Hematopoietic multipotent progenitor cell treated with erythropoietin and hydrocortisone succinate and interleukin-3 and kit ligand, for 6 days (in vitro differentiated cells): ENCODE data around the gene TJAP1.
A peak's percentile ranks its signal among the peaks of the same experiment; 100 is the strongest.
"Not testable (repeated sequence)": the region's sequence is repeated elsewhere in the genome, so short reads cannot be mapped to it uniquely, and the experiment has no call there.

Experiments
- DNase-seq: peaks from one replicate; pipeline ENCODE4 v3.0.0-alpha.2; 2015

Gene TJAP1

GRCh38 chr6:43488667-43489276 is 11.4 kb downstream of the TJAP1 start:
- no peak for DNase-seq

GRCh38 chr6:43489277-43490072 is 12.1 kb downstream of the TJAP1 start:
- no peak for DNase-seq

DNA sequence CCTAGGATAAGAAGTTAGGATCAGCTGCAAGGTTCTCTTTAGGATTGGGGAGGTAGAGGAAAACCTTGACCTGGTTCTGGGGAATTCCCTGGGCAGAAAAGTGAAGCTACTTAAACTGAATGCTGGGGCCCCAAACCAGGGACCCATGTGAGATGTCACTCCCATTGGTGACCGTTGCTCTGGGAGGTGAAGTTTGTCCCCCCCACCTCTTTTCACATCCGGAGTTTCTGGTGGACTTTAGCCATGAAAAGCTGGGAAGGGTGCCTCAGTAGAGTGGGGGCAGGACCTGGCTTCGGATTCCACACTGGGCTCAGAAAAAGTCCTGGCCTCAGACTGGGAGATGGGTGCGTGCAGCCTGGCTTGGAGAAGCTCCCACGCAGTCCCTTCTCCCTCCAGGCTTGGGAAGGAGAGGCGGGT is 13.2 kb downstream of the TJAP1 start:
- DNase-seq = no peak

GRCh38 chr6:43491750-43492661 is 14.6 kb downstream of the TJAP1 start:
- no peak for DNase-seq

- no peak for DNase-seq
These were observed 15.3 kb downstream of the TJAP1 start for GRCh38 chr6:43492673-43493072.

GRCh38 chr6:43493230-43493629 is 15.9 kb downstream of the TJAP1 start:
- DNase-seq = no peak

DNA sequence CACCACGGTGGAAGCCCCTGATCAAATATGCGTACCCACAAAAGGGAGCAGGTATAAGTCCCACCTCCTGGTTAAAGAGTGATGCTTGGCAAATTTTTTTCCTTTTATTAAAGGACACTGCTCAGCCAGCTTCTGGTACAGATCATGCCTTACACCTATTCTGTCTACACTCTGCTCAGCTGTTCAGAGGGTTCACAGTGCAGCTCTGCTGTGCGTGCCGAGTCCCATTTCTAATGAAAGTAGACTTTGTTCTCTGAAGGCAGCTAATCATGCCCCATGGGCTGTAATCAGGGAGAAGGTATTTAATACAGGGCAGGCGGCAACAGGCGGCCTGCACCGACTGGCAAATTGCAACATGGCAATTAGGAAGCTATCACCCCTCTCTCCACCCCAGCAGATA is 16.5 kb downstream of the TJAP1 start:
- no peak for DNase-seq

GRCh38 chr6:43494321-43494720 is 17.0 kb downstream of the TJAP1 start:
- no peak for DNase-seq

DNA sequence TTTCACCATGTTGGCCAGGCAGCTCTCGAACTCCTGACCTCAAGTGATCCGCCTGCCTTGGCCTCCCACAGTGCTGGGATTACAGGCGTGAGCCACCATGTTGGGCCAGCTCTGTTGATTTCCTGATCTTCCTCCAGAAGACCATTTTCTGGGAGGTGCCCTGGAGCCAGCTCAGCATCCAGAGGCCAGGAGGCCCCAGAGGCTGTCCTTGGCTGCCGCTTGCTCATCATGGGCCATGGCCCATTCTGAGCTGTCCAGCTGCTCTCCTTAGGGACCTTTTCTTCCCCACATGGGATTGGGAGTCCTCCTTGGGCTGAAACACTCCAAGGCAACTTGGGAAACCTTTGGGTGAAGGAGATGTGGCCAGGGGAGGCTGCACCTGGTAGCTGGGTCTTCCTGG is 17.4 kb downstream of the TJAP1 start:
- DNase-seq = no peak

GRCh38 chr6:43495409-43495941 is 18.1 kb downstream of the TJAP1 start:
- peak; percentile 28 for DNase-seq

GRCh38 chr6:43496370-43497128 is 19.2 kb downstream of the TJAP1 start:
- DNase-seq = peak; percentile 35

GRCh38 chr6:43497129-43497396 is 19.7 kb downstream of the TJAP1 start:
- no peak for DNase-seq

- no peak for DNase-seq
These were observed 20.3 kb downstream of the TJAP1 start for GRCh38 chr6:43497689-43498088.

DNA sequence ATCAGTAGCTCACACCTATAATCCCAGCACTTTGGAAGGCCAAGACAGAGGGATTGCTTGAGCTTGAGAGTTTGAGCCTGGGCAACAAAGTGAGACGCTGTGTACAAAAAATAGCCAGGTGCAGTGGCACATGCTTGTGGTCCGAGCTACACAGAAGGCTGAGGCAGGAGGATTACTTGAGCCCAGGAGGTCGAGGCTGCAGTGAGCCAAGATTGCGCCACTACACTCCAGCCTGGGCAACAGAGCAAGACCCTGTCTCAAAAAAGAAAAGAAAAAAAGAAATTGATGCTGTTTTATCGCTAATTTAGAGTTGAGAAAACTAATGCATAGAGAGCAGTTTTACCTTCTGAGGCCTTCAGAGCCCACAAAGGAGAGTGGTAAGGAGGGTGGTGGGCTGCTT is 20.9 kb downstream of the TJAP1 start:
- not testable (repeated sequence) for DNase-seq

DNA sequence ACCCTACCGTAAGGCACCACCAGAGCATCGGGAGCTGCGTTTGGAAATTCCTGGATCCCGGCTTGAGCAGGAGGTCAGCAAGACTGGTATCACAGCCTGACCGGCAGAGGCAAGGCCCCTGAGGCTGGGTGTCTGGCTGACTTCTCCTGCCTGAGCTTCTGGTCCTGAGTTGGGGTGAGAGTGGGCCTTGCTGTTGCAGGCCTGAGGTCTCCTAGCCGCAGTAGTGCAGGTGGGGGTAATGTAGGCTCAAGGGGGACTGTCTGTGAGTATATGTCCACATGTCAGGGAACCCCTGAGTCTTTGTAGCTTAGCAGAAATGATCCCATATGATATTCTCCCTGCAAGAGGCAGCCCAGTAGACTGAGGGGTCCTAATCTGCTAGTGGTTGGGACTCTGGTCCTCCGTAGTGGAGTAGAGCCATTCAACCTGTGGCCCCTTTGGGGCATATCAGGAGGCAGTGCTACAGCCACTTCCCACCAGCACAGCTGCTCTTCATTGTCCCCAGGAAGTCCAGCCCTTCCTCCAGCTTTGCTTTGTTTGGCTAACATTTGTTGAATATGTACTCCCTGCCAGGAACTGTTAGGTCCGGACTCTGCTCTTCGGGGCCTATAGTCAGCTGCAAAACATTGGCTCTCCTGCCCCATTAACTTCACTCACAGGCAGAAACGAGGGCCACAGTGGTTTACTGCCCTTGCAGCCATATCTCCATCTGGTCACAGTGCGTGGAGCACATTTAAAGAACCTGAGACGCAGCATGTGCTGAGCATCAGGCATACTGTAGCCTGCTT is 21.9 kb downstream of the TJAP1 start:
- DNase-seq = no peak

- DNase-seq = no peak
These were observed 23.6 kb downstream of the TJAP1 start for GRCh38 chr6:43500921-43501320.

GRCh38 chr6:43502666-43503065 is 25.3 kb downstream of the TJAP1 start:
- no peak for DNase-seq

DNA sequence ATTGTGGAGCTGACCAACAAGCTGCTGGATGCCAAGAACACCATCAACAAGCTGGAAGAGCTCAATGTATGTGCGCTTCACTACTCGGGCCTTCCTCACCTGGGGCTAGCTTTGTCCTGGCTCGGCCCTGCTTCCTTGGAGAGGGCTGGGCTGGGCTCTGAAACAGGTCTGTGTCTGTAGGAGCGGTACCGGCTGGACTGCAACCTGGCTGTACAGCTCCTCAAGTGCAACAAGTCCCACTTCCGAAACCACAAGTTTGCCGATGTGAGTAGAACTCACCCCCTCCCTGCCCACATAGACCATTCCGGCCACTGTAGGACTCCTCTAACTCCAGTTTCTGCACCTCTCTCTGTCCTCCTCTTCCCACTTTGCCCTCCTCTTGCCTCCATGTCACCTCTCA is 26.1 kb downstream of the TJAP1 start:
- DNase-seq = no peak

- DNase-seq = no peak
These were observed 27.6 kb downstream of the TJAP1 start for GRCh38 chr6:43504756-43505593.

GRCh38 chr6:43505718-43506117 is 28.3 kb downstream of the TJAP1 start:
- DNase-seq = no peak

DNA sequence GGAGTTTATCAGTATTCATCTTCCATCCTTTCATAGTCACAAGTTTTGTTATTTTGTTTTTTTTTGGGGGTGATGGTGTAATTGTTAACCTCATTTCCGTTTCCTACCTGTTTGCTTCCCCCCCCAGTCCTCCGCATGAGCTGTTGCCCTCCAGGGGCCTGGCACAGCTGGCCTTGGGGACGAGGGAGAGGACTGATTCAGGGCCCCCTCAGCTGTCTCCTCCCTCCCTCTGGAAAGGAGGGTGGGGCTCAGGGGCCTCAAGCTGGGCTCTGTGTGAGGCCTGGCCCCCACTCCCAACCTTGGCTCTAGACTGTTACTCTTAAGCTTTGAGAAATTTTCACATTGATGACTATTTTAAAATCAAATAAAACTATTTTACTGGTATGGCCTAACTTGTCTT is 28.8 kb downstream of the TJAP1 start:
- no peak for DNase-seq
